HG02571 (cell line): ENCODE measurements around the gene TMEM132A.
"Not testable (repeated sequence)": the region's sequence is repeated elsewhere in the genome, so short reads cannot be mapped to it uniquely, and the experiment has no call there.

Experiments
- ATAC-seq: cut with Tn5 transposase; IDR thresholded peaks from one replicate; pipeline ENCODE4 v1.9.1; 2021; ENCODE audit warnings: mild to moderate bottlenecking, moderate library complexity; ENCODE audit not compliant: unreplicated experiment

TMEM132A gene

GRCh38 chr11:60952742-60953170, 28.5 kb downstream of the TMEM132A start:
- peak; percentile 19 for ATAC-seq

- no peak for ATAC-seq
Observed at GRCh38 chr11:60953781-60954180, 29.5 kb downstream of the TMEM132A start.

DNA sequence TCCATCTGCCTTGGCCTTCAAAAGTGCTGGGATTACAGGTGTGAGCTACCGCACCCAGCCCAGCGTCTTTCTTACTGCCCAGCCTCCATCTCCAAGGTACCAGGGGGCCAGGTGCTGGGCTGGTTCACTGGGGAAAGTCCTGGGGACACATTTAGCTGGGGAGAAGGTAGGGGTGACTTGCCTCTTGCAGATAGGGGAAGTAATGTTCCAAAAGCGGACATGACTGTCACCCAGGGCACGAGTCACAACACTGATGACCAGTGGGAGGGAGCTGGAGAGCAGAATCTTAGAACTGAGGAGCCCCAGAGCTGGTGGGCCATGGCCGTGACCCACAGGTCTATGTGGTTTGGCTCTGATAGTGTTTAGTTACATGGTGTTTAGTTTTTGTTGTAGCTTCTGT, 30.2 kb downstream of the TMEM132A start:
- no peak for ATAC-seq

GRCh38 chr11:60955571-60955970, 31.3 kb downstream of the TMEM132A start:
- ATAC-seq: no peak

DNA sequence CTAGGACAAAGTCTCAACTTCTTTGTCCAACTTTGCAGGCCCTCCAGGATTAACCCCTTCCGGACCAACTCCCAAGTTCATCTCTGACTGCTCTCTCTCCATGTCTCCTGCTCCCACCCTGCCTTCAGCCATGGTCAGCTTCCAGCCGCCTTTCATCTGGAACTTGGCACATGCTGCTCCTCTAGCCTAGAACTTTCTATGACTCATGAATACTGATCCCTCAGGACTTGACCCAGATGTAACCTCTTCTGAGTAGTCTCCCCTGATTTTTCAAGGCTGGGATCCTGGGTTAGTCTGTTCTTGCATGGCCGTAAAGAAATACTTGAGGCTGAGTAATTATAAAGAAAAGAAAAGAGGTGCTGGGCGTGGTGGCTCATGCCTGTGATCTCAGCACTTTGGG, 32.9 kb downstream of the TMEM132A start:
- ATAC-seq: no peak

DNA sequence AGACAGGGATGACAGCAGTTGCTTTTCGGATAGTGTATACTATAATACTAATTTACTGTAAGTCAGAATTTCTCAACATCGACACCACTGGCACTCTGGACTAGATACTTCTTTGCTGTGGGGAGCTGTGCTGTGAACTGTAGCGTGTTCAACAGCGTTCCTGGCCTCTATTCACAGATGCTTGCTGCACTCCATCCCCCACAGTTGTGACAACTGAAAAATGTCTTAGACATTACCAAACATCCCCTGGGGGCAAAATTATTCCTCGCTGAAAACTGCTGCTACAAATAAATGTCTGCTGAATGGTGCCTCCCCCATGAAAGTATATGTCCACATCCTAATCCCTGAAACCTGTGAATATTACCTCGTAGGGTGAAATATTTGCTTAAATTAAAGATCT, 35.2 kb downstream of the TMEM132A start:
- ATAC-seq: no peak

GRCh38 chr11:60960405-60960804, 36.1 kb downstream of the TMEM132A start:
- ATAC-seq: no peak

- ATAC-seq: no peak
Observed at GRCh38 chr11:60964801-60965200, 40.5 kb downstream of the TMEM132A start.

DNA sequence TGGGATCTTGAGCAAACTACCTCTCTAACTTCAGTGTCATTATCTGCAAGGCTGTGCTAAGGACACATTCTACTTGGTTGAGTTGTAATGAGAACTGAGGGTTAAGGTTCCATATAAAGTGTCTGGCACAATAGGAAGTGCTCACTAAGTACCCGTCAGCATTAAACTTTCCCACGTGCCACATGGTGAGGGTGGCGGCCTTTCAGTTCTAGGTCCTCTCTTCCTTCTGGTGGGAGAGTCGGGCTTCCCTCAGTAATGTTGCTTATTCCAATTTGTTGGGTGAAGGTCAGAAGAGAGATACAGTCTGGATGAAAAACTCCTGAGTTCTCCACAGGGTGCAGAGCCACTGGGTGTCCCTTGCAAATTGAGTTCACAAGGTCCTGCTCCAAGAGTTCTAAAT, 42.6 kb downstream of the TMEM132A start:
- ATAC-seq: no peak

DNA sequence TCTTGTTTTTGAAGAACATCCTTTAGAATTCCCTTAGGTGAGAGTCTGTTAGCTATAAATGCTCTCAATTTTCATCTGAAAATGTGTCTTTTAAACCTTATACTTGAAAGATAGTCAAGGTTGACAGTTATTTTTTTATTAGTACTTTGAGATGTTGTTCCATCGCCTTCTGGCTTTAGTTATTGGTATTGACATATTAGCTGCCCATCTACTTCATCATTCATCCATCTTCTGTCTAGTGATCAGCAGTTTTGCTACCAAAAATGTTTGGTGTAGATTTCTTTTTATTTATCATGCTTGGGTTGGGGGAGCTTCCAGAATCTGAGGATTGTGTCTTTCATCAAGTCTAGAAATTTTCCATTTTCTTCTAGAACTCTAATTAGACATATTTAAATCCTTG, 44.0 kb downstream of the TMEM132A start:
- ATAC-seq: no peak

DNA sequence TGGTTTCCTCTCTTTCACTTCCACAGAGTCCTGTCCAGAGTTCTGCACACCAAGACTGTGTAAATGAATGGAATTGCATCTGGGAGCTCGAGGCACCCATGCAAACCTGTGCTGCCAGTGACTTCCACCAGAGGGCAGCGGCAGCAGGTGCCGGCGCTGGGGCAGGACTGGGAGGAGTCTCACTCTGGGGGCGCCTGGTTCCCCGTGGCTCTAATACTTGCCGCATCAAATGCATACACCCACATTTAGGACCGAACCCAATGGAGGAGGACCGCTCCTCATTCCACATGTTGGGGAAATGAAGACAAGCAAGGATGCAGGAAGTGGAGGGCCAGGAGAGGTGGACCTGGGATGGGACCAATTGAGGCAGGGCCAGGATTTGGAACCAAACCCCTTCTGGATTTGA, 46.1 kb downstream of the TMEM132A start:
- no peak for ATAC-seq

GRCh38 chr11:60970890-60971289, 46.6 kb downstream of the TMEM132A start:
- ATAC-seq: no peak

DNA sequence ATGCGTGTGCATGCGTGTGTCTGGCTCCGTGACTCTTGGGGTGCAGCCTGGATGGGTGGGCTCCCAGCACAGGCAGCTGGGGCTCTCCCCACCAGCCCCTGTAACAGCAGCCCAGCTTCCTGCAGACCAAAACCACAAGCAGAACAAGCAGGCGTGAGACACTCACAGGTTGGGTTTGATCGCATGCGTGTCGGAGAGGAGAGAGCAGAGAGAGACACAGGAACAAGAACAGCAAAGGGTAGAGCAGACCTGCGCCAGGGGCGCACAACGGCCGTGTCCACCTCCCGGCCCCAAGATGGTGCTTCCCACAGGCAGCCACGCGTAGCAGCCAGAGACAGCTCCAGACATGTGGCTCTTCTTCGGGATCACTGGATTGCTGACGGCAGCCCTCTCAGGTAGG, 47.3 kb downstream of the TMEM132A start, which contains the start of gene CD6:
CD6 (plus strand) TSS at position 161 of the 400 bp plus-strand sequence; CDS start at position 347, 186 bp downstream.
- no peak for ATAC-seq

GRCh38 chr11:60972182-60973030, 48.1 kb downstream of the TMEM132A start:
- ATAC-seq: no peak

GRCh38 chr11:60973699-60974098, 49.4 kb downstream of the TMEM132A start:
- ATAC-seq: no peak

DNA sequence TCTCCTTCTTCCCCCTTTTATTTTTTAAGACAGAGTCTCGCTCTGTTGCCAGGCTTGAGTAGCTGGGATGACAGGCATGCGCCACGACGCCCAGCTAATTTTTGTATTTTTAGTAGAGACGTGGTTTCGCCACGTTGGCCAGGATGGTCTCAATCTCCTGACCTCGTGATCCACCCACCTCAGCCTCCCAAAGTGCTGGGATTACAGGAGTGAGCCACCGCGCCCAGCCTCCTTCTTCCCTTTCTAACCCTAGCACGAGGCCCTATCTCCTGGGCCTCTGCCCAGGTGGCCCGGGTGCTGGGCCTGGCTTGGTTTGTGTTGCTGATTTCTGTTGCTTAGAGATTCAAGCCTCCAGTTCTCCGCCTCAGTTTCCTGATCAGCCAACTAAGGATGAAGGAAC, 50.1 kb downstream of the TMEM132A start:
- not testable (repeated sequence) for ATAC-seq

GRCh38 chr11:60974726-60975125, 50.5 kb downstream of the TMEM132A start:
- ATAC-seq: no peak

- no peak for ATAC-seq
Observed at GRCh38 chr11:60977224-60977623, 53.0 kb downstream of the TMEM132A start.

DNA sequence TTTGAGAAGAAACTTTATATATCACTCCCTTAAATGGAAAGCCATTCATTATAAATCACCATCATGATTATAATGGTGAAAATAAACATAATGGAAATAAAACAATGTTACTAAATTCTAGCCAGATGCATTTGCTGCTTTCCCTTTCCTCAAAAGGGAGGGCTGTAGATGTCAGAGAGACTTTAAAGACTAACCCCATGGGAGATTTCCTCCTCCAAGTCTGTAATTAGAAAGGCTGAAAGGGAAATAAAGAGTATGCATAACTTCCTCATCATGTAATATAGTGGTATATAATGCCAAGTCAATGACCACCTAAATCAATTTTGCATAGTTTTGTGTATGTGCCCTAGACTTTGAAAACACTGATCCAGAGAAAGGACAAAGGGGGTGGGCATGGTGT, 53.6 kb downstream of the TMEM132A start:
- ATAC-seq: no peak

DNA sequence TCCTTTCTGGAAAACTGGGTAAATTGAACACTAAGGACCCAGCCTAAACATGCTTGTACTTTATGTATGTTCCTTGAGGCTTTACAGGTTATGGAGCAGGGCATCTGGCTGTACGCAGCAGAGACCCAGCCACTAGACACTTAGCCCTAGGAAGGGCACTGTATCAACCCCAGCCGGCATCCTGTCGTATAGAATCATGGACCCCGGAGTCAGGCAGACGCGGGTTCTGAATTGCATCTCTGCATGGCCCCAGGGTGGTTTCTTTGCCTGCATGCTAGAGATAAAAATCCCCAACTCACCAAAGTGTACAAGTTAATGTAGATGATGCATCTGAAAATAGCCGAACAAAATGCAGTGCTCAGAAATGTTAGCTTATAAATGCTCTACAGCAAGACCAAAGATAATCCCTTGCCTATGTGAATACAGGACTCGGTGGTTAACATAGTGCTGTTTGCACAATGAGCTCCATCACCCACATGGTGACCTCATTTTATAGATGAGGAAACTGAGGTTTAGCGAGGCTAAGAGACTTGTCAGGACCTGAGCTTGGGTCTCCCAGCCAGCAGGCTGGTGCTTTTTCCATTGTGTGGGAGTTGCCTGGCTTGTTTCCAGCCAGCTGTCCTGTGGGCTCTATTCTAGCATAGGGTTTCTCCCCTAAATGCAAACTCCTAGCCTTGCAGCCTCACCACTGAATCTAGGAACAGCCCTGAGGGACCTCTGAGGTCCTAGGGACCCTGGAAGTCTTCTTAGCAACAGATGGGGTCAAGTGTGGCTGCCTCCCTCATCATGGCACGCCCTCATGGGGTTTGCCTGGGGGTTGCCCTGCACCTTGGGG, 54.5 kb downstream of the TMEM132A start:
- peak; percentile 45 for ATAC-seq

DNA sequence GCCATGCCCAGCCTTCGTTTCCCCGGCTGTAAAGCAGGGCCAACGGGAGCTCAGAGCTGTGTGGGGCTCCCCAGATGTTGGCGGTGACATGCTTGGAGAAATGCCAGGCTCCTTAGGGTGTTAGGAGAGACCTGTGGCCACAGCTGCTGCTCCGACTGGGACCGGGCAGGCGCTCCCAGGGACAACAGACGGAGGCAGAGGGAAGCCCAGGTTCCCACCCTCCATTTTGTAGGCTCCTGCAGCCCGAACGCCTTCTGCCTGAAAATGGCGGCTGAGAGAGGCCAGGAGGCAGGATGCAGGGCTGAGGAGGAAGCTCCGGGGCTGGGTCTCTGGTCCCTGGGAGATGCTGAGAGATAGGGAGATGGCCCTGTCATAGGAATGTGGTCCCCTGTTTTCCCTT, 57.3 kb downstream of the TMEM132A start:
- no peak for ATAC-seq

DNA sequence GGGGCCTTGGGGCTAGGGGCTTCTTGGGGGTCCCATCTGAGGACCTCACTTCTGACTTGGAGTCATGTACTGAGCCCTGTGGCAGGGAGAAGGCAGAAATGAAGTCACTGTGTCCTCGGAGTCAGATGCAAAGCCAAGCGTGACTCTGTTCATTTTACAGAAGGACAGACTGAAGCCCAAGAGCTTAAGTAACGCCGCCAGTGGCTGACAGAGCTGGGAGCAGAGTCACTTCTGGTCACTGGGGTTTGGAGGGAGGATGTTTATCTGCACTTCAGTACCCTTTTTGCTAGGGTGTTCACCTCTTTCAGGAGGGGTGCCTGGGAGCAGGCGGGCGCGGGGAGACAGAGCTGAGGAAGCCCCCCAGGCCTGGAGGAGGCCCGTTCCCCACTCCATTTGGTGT, 57.9 kb downstream of the TMEM132A start:
- no peak for ATAC-seq
